Measurements from ENCODE around the gene GPATCH2.
"Not testable (repeated sequence)": the region's sequence is repeated elsewhere in the genome, so short reads cannot be mapped to it uniquely, and the experiment has no call there.

GPATCH2 gene

DNA sequence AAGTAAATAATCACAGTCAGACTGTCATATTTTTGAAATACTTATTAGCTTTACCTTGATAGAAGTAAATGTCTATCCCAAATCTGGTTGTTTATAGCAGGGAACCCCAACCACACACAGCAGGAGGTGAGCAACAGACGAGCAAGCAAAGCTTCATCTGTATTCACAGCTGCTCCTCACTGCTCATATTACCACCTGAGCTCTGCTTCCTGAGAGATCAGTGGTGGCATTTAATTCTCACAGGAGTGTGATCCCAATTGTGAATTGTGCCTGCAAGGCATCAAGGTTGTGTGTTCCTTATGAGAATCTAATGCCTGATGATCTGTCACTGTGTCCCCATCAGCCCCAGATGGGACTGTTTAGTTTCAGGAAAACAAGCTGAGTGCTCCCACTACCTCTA is 104.3 kb downstream of the GPATCH2 start:
- Histone ChIP-seq H3K27me3 (no peaks in the 10 kb centered on the region), H3K27ac (no peak overlapping the region), H3K4me1 (ENCODE audit: control insufficient read depth in 1 of 2, insufficient read depth in 1 of 2, low read depth in 1 of 2, low read length in 1 of 2) (no peaks in the 10 kb centered on the region), H3K4me3 (ENCODE audit: low read depth in 1 of 2, low read length in 1 of 2) (no peak overlapping the region), H3K9me3 (no peaks in the 10 kb centered on the region), H3K36me3 (no peaks in the 10 kb centered on the region)
- TF ChIP-seq, protein P1, sequence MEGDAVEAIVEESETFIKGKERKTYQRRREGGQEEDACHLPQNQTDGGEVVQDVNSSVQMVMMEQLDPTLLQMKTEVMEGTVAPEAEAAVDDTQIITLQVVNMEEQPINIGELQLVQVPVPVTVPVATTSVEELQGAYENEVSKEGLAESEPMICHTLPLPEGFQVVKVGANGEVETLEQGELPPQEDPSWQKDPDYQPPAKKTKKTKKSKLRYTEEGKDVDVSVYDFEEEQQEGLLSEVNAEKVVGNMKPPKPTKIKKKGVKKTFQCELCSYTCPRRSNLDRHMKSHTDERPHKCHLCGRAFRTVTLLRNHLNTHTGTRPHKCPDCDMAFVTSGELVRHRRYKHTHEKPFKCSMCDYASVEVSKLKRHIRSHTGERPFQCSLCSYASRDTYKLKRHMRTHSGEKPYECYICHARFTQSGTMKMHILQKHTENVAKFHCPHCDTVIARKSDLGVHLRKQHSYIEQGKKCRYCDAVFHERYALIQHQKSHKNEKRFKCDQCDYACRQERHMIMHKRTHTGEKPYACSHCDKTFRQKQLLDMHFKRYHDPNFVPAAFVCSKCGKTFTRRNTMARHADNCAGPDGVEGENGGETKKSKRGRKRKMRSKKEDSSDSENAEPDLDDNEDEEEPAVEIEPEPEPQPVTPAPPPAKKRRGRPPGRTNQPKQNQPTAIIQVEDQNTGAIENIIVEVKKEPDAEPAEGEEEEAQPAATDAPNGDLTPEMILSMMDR (IDR thresholded peaks at IDR 0.05) = no peak

DNA sequence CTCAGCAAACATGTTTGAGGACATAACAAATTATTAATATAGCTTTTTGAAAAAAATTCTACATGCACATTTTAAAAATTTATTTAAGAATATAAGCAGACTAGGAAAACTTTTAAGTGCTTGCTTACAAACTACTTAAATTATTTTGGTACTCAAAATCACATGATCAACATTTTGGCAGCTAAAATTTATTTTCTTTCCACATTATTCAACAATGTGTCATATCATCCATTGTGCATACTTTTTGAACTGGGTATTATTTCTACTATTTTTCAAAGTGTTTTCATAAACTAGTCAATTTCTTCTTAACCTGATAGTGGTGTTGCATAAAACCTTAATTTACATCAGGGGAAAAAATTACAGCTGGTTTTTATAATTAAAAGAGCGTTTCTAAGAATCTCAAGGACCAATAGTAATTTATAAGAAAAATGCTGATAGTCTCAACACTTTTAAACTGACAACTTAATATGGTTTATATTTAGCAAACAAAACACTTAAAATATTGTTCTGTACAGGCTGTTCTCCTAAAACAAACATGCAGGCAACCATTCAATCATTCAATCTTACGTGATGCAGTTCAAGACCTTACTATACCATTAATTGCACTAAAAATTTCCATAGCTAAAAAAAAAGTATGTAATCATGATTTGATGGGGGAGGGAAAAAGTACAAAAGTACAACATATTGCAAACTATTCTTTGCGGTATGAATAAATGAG is 105.0 kb downstream of the GPATCH2 start:
- no peaks in the 10 kb centered on the region for H3K9me3 ChIP-seq
- no peak overlapping the region for H3K4me3 ChIP-seq (ENCODE audit: low read depth in 1 of 2, low read length in 1 of 2)
- H3K4me1 ChIP-seq (ENCODE audit: control insufficient read depth in 1 of 2, insufficient read depth in 1 of 2, low read depth in 1 of 2, low read length in 1 of 2) = no peaks in the 10 kb centered on the region
- H3K27me3 ChIP-seq = no peaks in the 10 kb centered on the region
- H3K27ac ChIP-seq = no peak overlapping the region
- H3K36me3 ChIP-seq = no peaks in the 10 kb centered on the region
- TF ChIP-seq, protein P1 (IDR thresholded peaks at IDR 0.05) = no peak

DNA sequence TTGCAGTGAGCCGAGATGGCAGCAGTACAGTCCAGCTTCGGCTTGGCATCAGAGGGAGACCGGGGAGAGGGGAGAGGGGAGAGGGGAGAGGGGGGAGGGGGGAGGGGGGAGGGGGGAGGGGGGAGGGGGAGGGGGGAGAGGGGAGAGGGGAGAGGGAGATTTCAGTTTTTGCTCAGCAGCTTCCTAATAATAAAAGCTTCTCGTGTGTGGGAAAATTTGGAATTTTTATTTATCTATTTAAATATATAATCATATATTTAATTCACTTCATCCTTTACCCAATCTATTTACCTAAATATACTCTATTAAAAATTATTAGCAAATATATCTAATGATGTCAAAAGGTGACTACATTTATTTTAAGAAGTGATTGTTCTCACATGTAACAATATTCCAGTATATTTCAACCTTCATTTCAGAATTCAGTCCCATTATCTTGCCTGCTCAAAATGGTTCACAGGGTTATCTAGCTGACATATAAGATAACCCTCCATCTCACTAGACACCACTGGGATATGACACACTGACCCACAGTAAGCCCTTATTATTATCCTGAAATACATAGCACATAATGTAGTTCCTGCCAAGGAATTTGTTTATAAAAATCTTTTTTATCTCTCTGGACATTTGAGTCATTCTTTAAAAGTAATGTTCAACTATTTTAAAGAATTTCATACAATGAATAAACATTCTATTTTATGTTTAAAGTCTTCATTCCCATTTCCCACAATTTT is 105.9 kb downstream of the GPATCH2 start:
- no peak overlapping the region for H3K4me3 ChIP-seq (ENCODE audit: low read depth in 1 of 2, low read length in 1 of 2)
- H3K36me3 ChIP-seq = no peaks in the 10 kb centered on the region
- no peaks in the 10 kb centered on the region for H3K9me3 ChIP-seq
- TF ChIP-seq, protein P1 (IDR thresholded peaks at IDR 0.05) = no peak
- H3K27me3 ChIP-seq = no peaks in the 10 kb centered on the region
- no peaks in the 10 kb centered on the region for H3K4me1 ChIP-seq (ENCODE audit: control insufficient read depth in 1 of 2, insufficient read depth in 1 of 2, low read depth in 1 of 2, low read length in 1 of 2)
- H3K27ac ChIP-seq = no peak overlapping the region

DNA sequence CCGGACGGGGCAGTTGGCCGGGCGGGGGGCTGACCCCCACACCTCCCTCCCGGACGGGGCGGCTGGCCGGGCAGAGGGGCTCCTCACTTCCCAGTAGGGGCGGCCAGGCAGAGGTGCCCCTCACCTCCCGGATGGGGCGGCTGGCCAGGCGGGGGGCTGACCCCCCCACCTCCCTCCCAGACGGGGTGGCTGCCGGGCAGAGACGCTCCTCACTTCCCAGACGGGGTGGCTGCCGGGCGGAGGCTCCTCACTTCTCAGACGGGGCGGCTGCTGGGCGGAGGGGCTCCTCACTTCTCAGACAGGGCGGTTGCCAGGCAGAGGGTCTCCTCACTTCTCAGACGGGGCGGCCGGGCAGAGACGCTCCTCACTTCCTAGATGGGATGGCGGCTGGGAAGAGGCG is 107.0 kb downstream of the GPATCH2 start:
- not testable (repeated sequence) for H3K36me3 ChIP-seq; H3K4me1 ChIP-seq (ENCODE audit: control insufficient read depth in 1 of 2, insufficient read depth in 1 of 2, low read depth in 1 of 2, low read length in 1 of 2); H3K4me3 ChIP-seq (ENCODE audit: low read depth in 1 of 2, low read length in 1 of 2); H3K27me3 ChIP-seq; H3K9me3 ChIP-seq; H3K27ac ChIP-seq

DNA sequence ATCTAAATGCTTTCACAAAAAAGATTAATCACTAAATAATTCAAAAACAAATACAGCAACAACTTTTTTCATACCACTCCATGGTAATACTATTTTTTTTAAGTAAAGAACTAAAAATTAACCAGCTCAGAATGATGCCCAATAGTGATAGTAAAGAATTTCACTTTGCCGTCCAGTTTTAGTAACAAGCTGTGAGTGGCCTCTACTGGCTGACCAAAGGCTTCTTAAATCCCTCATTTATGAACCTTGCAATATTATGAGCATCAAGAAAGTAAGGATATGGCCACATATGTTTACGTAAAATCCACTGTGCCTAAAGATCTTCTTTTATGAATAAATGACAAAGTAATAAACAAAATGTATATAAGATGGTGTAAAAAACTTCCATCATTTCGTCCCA is 108.6 kb downstream of the GPATCH2 start:
- Histone ChIP-seq H3K27me3 (no peaks in the 10 kb centered on the region), H3K9me3 (no peaks in the 10 kb centered on the region), H3K27ac (no peak overlapping the region), H3K4me1 (ENCODE audit: control insufficient read depth in 1 of 2, insufficient read depth in 1 of 2, low read depth in 1 of 2, low read length in 1 of 2) (no peaks in the 10 kb centered on the region), H3K4me3 (ENCODE audit: low read depth in 1 of 2, low read length in 1 of 2) (no peak overlapping the region), H3K36me3 (no peaks in the 10 kb centered on the region)
- TF ChIP-seq, protein P1 (IDR thresholded peaks at IDR 0.05) = no peak

DNA sequence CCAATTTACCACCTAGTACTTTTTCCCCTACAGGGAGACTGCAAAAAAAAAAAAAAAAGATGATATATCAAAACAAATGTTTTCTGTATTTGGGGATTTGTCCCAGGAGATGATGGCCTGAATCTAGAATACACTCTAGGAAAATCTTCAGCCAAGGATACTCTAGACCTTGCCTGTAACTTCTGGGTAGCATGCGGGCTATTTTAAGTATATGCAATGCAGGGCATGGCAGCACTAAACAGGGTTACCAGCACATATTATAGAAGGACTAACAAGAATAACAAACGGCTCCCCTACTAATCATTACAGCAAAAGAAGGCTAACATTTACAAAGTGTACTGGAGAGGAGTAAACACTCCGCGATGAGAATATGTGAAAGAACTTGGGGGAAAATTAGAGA is 109.6 kb downstream of the GPATCH2 start:
- Histone ChIP-seq H3K9me3 (no peaks in the 10 kb centered on the region), H3K4me1 (ENCODE audit: control insufficient read depth in 1 of 2, insufficient read depth in 1 of 2, low read depth in 1 of 2, low read length in 1 of 2) (no peaks in the 10 kb centered on the region), H3K27me3 (no peaks in the 10 kb centered on the region), H3K4me3 (ENCODE audit: low read depth in 1 of 2, low read length in 1 of 2) (no peak overlapping the region), H3K27ac (no peak overlapping the region), H3K36me3 (no peaks in the 10 kb centered on the region)
- TF ChIP-seq, protein P1 (IDR thresholded peaks at IDR 0.05) = no peak
